ENCODE measurements around the gene ALG10B.
"Not testable (repeated sequence)": the region's sequence is repeated elsewhere in the genome, so short reads cannot be mapped to it uniquely, and the experiment has no call there.

Gene ALG10B

GRCh38 chr12:38328306-38328895 lies 11.8 kb downstream of the ALG10B start:
- no peaks in the 10 kb centered on the region for H3K9me3 ChIP-seq (ENCODE audit: control insufficient read depth, low read length)
- H3K4me1 ChIP-seq (ENCODE audit: control insufficient read depth, insufficient read depth, low read length, poor library complexity, severe bottlenecking), result no peaks in the 10 kb centered on the region
- no peak overlapping the region for H3K27ac ChIP-seq (ENCODE audit: low read depth, low read length, severe bottlenecking)
- WGBS, 2 experiments (ENCODE audit: insufficient coverage in 2 of 2), result no CpG with 5 or more reads among the region's 6 CpGs
- H3K4me3 ChIP-seq (ENCODE audit: extremely low read depth, insufficient read depth, low read length, poor library complexity, severe bottlenecking), result no peak overlapping the region
- no peaks in the 10 kb centered on the region for H3K36me3 ChIP-seq (ENCODE audit: control insufficient read depth, insufficient read depth, low read length)

- not testable (repeated sequence) for H3K36me3 ChIP-seq (ENCODE audit: control insufficient read depth, insufficient read depth, low read length); H3K9me3 ChIP-seq (ENCODE audit: control insufficient read depth, low read length); H3K4me3 ChIP-seq (ENCODE audit: extremely low read depth, insufficient read depth, low read length, poor library complexity, severe bottlenecking); H3K4me1 ChIP-seq (ENCODE audit: control insufficient read depth, insufficient read depth, low read length, poor library complexity, severe bottlenecking); H3K27ac ChIP-seq (ENCODE audit: low read depth, low read length, severe bottlenecking)
- 81 to 91% methylated on average over 9 to 18 of the region's 30 CpGs for WGBS, 2 experiments (ENCODE audit: insufficient coverage in 2 of 2)
Observed at GRCh38 chr12:38330414-38330813, 13.8 kb downstream of the ALG10B start.

DNA sequence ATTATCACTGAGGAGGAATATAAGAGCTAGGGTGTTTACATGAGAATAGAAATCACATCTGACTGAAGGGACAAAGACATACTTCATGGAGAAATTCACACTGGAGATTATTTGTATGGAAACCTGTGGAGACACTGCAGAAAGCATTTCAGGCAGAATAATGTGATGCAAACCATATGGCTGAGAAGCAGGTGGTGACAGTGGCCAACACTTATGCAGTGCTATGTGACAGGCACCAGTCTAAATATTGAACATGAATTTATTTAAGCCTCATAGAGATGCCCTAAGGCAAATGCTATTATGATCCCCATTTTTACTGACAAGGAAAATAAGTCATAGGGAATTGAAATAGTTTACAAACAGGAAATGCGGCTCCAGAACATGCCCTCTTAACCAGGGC lies 16.2 kb downstream of the ALG10B start:
- no peak overlapping the region for H3K27ac ChIP-seq (ENCODE audit: low read depth, low read length, severe bottlenecking)
- no peak overlapping the region for H3K4me3 ChIP-seq (ENCODE audit: extremely low read depth, insufficient read depth, low read length, poor library complexity, severe bottlenecking)
- no peaks in the 10 kb centered on the region for H3K36me3 ChIP-seq (ENCODE audit: control insufficient read depth, insufficient read depth, low read length)
- WGBS, 2 experiments (ENCODE audit: insufficient coverage in 2 of 2), result no CpG with 5 or more reads among the region's 1 CpG
- H3K4me1 ChIP-seq (ENCODE audit: control insufficient read depth, insufficient read depth, low read length, poor library complexity, severe bottlenecking), result no peaks in the 10 kb centered on the region
- H3K9me3 ChIP-seq (ENCODE audit: control insufficient read depth, low read length), result no peaks in the 10 kb centered on the region

GRCh38 chr12:38342444-38342843 lies 25.9 kb downstream of the ALG10B start:
- Histone ChIP-seq H3K9me3 (ENCODE audit: control insufficient read depth, low read length) (peaks cover 7% of the 10 kb centered on the region), H3K4me3 (ENCODE audit: extremely low read depth, insufficient read depth, low read length, poor library complexity, severe bottlenecking) (no peak overlapping the region), H3K4me1 (ENCODE audit: control insufficient read depth, insufficient read depth, low read length, poor library complexity, severe bottlenecking) (no peaks in the 10 kb centered on the region), H3K36me3 (ENCODE audit: control insufficient read depth, insufficient read depth, low read length) (no peaks in the 10 kb centered on the region), H3K27ac (ENCODE audit: low read depth, low read length, severe bottlenecking) (no peak overlapping the region)
- no CpG with 5 or more reads among the region's 3 CpGs for WGBS, 2 experiments (ENCODE audit: insufficient coverage in 2 of 2)

- not testable (repeated sequence) for H3K27ac ChIP-seq (ENCODE audit: low read depth, low read length, severe bottlenecking); H3K36me3 ChIP-seq (ENCODE audit: control insufficient read depth, insufficient read depth, low read length); H3K4me1 ChIP-seq (ENCODE audit: control insufficient read depth, insufficient read depth, low read length, poor library complexity, severe bottlenecking); H3K4me3 ChIP-seq (ENCODE audit: extremely low read depth, insufficient read depth, low read length, poor library complexity, severe bottlenecking); H3K9me3 ChIP-seq (ENCODE audit: control insufficient read depth, low read length)
- whole genome bisulfite sequencing, 2 experiments (ENCODE audit: insufficient coverage in 2 of 2), result 73% methylated on average over 3 of the region's 4 CpGs; no CpG with 5 or more reads in 1 of the 2 experiments
Observed at GRCh38 chr12:38343256-38343655, 26.7 kb downstream of the ALG10B start.

DNA sequence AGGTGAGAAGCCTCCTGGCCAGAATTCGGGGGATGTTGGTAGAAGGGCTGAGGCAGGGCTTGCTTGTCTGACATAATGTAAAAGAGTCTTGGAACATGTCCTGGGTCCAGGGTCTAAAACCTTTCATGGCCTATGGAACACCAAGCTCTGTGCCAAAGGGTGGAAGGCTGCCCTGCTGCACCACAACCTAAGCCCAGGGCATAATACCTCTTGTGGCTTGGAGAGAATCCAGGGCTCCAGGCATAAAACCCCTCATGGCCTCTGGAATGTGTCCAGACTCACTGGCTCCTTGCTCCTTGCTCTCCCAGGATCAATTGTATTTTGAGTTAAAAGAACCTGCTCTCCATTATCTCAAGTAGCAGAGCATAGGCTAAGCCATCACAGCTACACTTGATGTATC lies 27.3 kb downstream of the ALG10B start:
- not testable (repeated sequence) for H3K27ac ChIP-seq (ENCODE audit: low read depth, low read length, severe bottlenecking); H3K4me1 ChIP-seq (ENCODE audit: control insufficient read depth, insufficient read depth, low read length, poor library complexity, severe bottlenecking); H3K36me3 ChIP-seq (ENCODE audit: control insufficient read depth, insufficient read depth, low read length); H3K4me3 ChIP-seq (ENCODE audit: extremely low read depth, insufficient read depth, low read length, poor library complexity, severe bottlenecking); H3K9me3 ChIP-seq (ENCODE audit: control insufficient read depth, low read length)
- 44 to 88% methylated on average over 1 of the region's 1 CpG for WGBS, 2 experiments (ENCODE audit: insufficient coverage in 2 of 2)

DNA sequence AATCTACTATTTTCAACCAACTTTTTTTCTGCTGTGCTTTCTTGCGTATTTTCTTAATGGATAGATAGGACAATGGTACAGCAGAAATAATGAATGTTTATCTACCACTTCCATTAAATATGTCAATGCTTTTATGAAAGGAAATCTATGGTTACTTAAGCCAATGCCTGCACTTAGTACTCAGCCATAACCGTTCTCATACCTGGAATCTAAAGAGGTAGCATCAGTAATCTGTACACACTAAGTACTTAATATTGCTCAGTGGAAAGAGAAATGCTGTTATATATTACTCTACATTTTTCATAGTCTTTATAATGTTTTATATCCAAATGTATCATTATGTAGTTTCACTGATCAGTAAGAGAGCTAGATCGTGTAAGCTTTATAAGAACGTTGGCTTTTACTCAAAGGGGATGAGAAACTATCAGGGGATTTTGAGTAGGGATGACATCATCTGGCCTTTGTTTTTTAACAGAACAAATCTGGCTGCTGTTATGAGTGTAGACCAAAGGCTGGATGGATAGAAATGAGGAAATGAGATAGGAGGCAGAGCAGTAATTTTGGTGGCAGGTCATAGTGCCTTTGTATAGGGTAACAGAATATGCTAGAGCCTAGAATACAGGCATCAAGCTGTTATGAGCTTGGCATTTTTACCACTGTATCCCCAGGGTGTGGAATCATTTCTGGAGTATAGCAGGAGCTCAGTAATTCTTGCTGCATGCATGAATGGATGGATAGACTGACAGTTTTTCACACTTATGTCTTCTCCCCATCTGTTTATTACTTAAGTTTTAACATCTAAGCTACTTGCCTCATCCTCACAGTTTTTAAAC lies 34.0 kb downstream of the ALG10B start:
- no peaks in the 10 kb centered on the region for H3K36me3 ChIP-seq (ENCODE audit: control insufficient read depth, insufficient read depth, low read length)
- H3K9me3 ChIP-seq (ENCODE audit: control insufficient read depth, low read length), result no peaks in the 10 kb centered on the region
- no peak overlapping the region for H3K27ac ChIP-seq (ENCODE audit: low read depth, low read length, severe bottlenecking)
- WGBS, 2 experiments (ENCODE audit: insufficient coverage in 2 of 2), result 67% methylated on average over 2 of the region's 4 CpGs; no CpG with 5 or more reads in 1 of the 2 experiments
- H3K4me1 ChIP-seq (ENCODE audit: control insufficient read depth, insufficient read depth, low read length, poor library complexity, severe bottlenecking), result no peaks in the 10 kb centered on the region
- H3K4me3 ChIP-seq (ENCODE audit: extremely low read depth, insufficient read depth, low read length, poor library complexity, severe bottlenecking), result no peak overlapping the region

- H3K27ac ChIP-seq (ENCODE audit: low read depth, low read length, severe bottlenecking); H3K36me3 ChIP-seq (ENCODE audit: control insufficient read depth, insufficient read depth, low read length); H3K4me1 ChIP-seq (ENCODE audit: control insufficient read depth, insufficient read depth, low read length, poor library complexity, severe bottlenecking); H3K4me3 ChIP-seq (ENCODE audit: extremely low read depth, insufficient read depth, low read length, poor library complexity, severe bottlenecking); H3K9me3 ChIP-seq (ENCODE audit: control insufficient read depth, low read length): not testable (repeated sequence)
- WGBS, 2 experiments (ENCODE audit: insufficient coverage in 2 of 2), result no CpG with 5 or more reads among the region's 1 CpG
Observed at GRCh38 chr12:38351175-38351508, 34.6 kb downstream of the ALG10B start.

DNA sequence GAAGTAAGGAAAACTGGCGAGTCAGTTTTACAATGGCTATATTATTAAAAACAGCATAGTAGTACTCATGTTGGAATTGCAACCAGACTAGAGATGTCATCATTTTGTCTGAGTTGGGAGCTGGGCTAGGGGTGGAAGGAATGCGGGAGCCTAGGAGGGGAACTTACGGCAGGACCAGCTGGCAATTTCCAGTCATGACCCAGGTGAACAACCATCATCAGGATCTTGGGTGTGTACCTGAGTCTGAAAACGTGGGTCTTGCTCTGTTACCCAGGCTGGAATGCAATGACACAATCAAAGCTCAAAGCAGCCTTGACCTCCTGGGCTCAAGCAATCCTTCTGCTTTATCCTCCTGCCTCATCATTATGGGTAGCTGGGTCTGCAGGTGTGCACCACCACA lies 50.9 kb downstream of the ALG10B start:
- Histone ChIP-seq H3K36me3 (ENCODE audit: control insufficient read depth, insufficient read depth, low read length) (no peaks in the 10 kb centered on the region), H3K4me3 (ENCODE audit: extremely low read depth, insufficient read depth, low read length, poor library complexity, severe bottlenecking) (no peak overlapping the region), H3K27ac (ENCODE audit: low read depth, low read length, severe bottlenecking) (no peak overlapping the region), H3K4me1 (ENCODE audit: control insufficient read depth, insufficient read depth, low read length, poor library complexity, severe bottlenecking) (no peaks in the 10 kb centered on the region), H3K9me3 (ENCODE audit: control insufficient read depth, low read length) (no peaks in the 10 kb centered on the region)
- WGBS, 2 experiments (ENCODE audit: insufficient coverage in 2 of 2), result 79 to 88% methylated on average over 3 of the region's 4 CpGs

- no peaks in the 10 kb centered on the region for H3K36me3 ChIP-seq (ENCODE audit: control insufficient read depth, insufficient read depth, low read length)
- H3K27ac ChIP-seq (ENCODE audit: low read depth, low read length, severe bottlenecking), result no peak overlapping the region
- 100% methylated on average over 1 to 2 of the region's 4 CpGs for WGBS, 2 experiments (ENCODE audit: insufficient coverage in 2 of 2)
- H3K9me3 ChIP-seq (ENCODE audit: control insufficient read depth, low read length), result no peaks in the 10 kb centered on the region
- H3K4me1 ChIP-seq (ENCODE audit: control insufficient read depth, insufficient read depth, low read length, poor library complexity, severe bottlenecking), result no peaks in the 10 kb centered on the region
- H3K4me3 ChIP-seq (ENCODE audit: extremely low read depth, insufficient read depth, low read length, poor library complexity, severe bottlenecking), result no peak overlapping the region
Observed at GRCh38 chr12:38370311-38370710, 53.7 kb downstream of the ALG10B start.

- Histone ChIP-seq H3K9me3 (ENCODE audit: control insufficient read depth, low read length) (no peaks in the 10 kb centered on the region), H3K36me3 (ENCODE audit: control insufficient read depth, insufficient read depth, low read length) (no peaks in the 10 kb centered on the region), H3K27ac (ENCODE audit: low read depth, low read length, severe bottlenecking) (no peak overlapping the region), H3K4me1 (ENCODE audit: control insufficient read depth, insufficient read depth, low read length, poor library complexity, severe bottlenecking) (no peaks in the 10 kb centered on the region), H3K4me3 (ENCODE audit: extremely low read depth, insufficient read depth, low read length, poor library complexity, severe bottlenecking) (no peak overlapping the region)
- WGBS, 2 experiments (ENCODE audit: insufficient coverage in 2 of 2), result 92 to 100% methylated on average over 1 to 2 of the region's 2 CpGs
Observed at GRCh38 chr12:38373784-38374183, 57.2 kb downstream of the ALG10B start.

All from mesodermal cell (in vitro differentiated cells).